DMS53 treated with DMSO at 0.1 percent for 48 hours (cell line): ENCODE measurements around the gene PSMA4.
"Not testable (repeated sequence)": the region's sequence is repeated elsewhere in the genome, so short reads cannot be mapped to it uniquely, and the experiment has no call there.

Experiments used
- DNase-seq: peaks from one replicate; lab custom pipeline; 2025; ENCODE audit not compliant: unreplicated experiment; lab: John Stamatoyannopoulos, UW

PSMA4 gene

GRCh38 chr15:78540141-78540870, at the start of gene PSMA4:
Gene PSMA4 (plus strand): TSS chr15:78540444. CDS start chr15:78541928, 1,484 bp downstream.
- peak; percentile 67 for DNase-seq

- no peak for DNase-seq
Observed at GRCh38 chr15:78492872-78493271, 47.4 kb upstream of the PSMA4 start.

- no peak for DNase-seq
Observed at GRCh38 chr15:78501857-78502256, 38.4 kb upstream of the PSMA4 start.

- no peak for DNase-seq
Observed at GRCh38 chr15:78502641-78503040, 37.6 kb upstream of the PSMA4 start.

GRCh38 chr15:78506971-78507830, 33.0 kb upstream of the PSMA4 start, which contains the start of gene HYKK:
Gene HYKK (plus strand): TSS chr15:78507577. CDS start chr15:78513089, 5,512 bp downstream.
- peak; percentile 93 for DNase-seq

- no peak for DNase-seq
Observed at GRCh38 chr15:78507831-78508160, 32.4 kb upstream of the PSMA4 start.

GRCh38 chr15:78508272-78508671, 32.0 kb upstream of the PSMA4 start:
- no peak for DNase-seq

GRCh38 chr15:78509726-78510312, 30.4 kb upstream of the PSMA4 start:
- DNase-seq, result peak; percentile 1

GRCh38 chr15:78520035-78520434, 20.2 kb upstream of the PSMA4 start:
- DNase-seq, result not testable (repeated sequence)

GRCh38 chr15:78524230-78524629, 16.0 kb upstream of the PSMA4 start:
- no peak for DNase-seq

- no peak for DNase-seq
Observed at GRCh38 chr15:78527325-78527724, 12.9 kb upstream of the PSMA4 start.

GRCh38 chr15:78533331-78533730, 6.9 kb upstream of the PSMA4 start:
- DNase-seq, result no peak

- DNase-seq, result no peak
Observed at GRCh38 chr15:78536134-78536533, 4.1 kb upstream of the PSMA4 start.

GRCh38 chr15:78537266-78537905, 2.9 kb upstream of the PSMA4 start:
- no peak for DNase-seq

GRCh38 chr15:78538358-78538757, 1.9 kb upstream of the PSMA4 start:
- DNase-seq, result no peak

- DNase-seq, result not testable (repeated sequence)
Observed at GRCh38 chr15:78539464-78540140, 642 bp upstream of the PSMA4 start.

GRCh38 chr15:78540871-78541743, 863 bp downstream of the PSMA4 start:
- DNase-seq, result no peak

GRCh38 chr15:78541744-78542034, 1.4 kb downstream of the PSMA4 start:
- no peak for DNase-seq

GRCh38 chr15:78542647-78543046, 2.4 kb downstream of the PSMA4 start:
- DNase-seq, result no peak

GRCh38 chr15:78550194-78550593, 9.9 kb downstream of the PSMA4 start:
- no peak for DNase-seq
